Esophagus muscularis mucosa (tissue), 4 donors: ENCODE results near the gene RASL12. TPM values are rescaled to one million over a fixed set of nuclear protein-coding genes. Genes with fewer than 3 reads are reported as not detected.

Experiments used
- DNase-seq: peaks from one replicate; pipeline ENCODE4 v3.0.0-alpha.2; 2017; ENCODE audit errors: extremely low spot score
- H3K27ac ChIP-seq, 4 donors: fragments of 200-600 bp; sonication (generic); replicated peaks in 1 of 4; 1 replicate in 3 of 4; 2 replicates in 1 of 4; pipeline ENCODE4 v1.5.1; 2016 to 2019; ENCODE audit warnings: mild to moderate bottlenecking in 1 of 4
- H3K27me3 ChIP-seq, 4 donors: fragments of 200-600 bp; sonication (generic); one replicate each; pipeline versions ENCODE4 v1.5.1 to v1.6.0; 2016 to 2019
- H3K36me3 ChIP-seq, 4 donors: fragments of 200-600 bp; sonication (generic); one replicate each; pipeline ENCODE4 v1.5.1; 2016 to 2019
- H3K4me1 ChIP-seq, 4 donors: fragments of 200-600 bp; sonication (generic); one replicate each; pipeline ENCODE4 v1.5.1; 2016 to 2019
- H3K4me3 ChIP-seq, 4 donors: fragments of 200-600 bp; sonication (generic); 1 replicate in 2 of 4; 2 replicates in 2 of 4; pipeline ENCODE4 v1.5.1; 2016 to 2019; ENCODE audit warnings: mild to moderate bottlenecking in 4 of 4, moderate library complexity in 1 of 4
- H3K9me3 ChIP-seq, 4 donors: fragments of 200-600 bp; sonication (generic); 1 replicate in 3 of 4; 2 replicates in 1 of 4; pipeline ENCODE4 v1.5.1; 2016 to 2019
- CTCF ChIP-seq, 3 experiments: fragments of 200-600 bp in 2 of 3; fragments of 450-650 bp in 1 of 3; sonication (generic) in 2 of 3; IDR thresholded peaks; one replicate each; pipeline ENCODE4 v1.5.1; 2017 to 2019; ENCODE audit warnings: antibody characterized with exemption in 3 of 3, mild to moderate bottlenecking in 2 of 3, moderate library complexity in 1 of 3
- EP300 ChIP-seq: sonication (generic); formaldehyde crosslinking; IDR thresholded peaks from one replicate; pipeline ENCODE4 v1.6.1; 2017; ENCODE audit warnings: antibody characterized with exemption
- POLR2A ChIP-seq: fragments of 450-650 bp; IDR thresholded peaks from one replicate; pipeline ENCODE4 v1.6.1; 2017; ENCODE audit warnings: antibody characterized with exemption, moderate library complexity, mild to moderate bottlenecking, low read depth
- POLR2AphosphoS5 ChIP-seq, 2 donors: sonication (generic); formaldehyde crosslinking; IDR thresholded peaks; one replicate each; pipeline ENCODE4 v1.6.1; 2017; ENCODE audit warnings: antibody characterized with exemption in 2 of 2
- WGBS: methylation state at CpG from one replicate; pipeline ENCODE4 v1.1.5; 2018; 5-methylcytosine and 5-hydroxymethylcytosine counted together
- intact Hi-C: fragments of 100-400 bp; cut with DNase I; formaldehyde crosslinking; loops from one replicate; pipeline ENCODE4 v1.15.1; 2023
- total RNA-seq, 4 donors: library from RNA; depleted of rRNA; stranded (reverse); fragments of >200 nt; gene quantifications; one replicate each; pipeline versions ENCODE4 v1.1.0 to v1.2.1, GENCODE V29; 2016

RASL12 gene
- total RNA-seq, 4 donors from 2014 or later = 123 to 216 (median 198) TPM

GRCh38 chr15:65087873-65088642 lies 20.3 kb upstream of the RASL12 start:
- intact Hi-C loops = loop anchor here (10.0 kb wide), 1 partner anchor 243 kb away; the partner anchor contains the start of gene PLEKHO2
- Histone ChIP-seq H3K9me3 (no peaks in the 10 kb centered on the region), H3K27me3 (no peaks in the 10 kb centered on the region), H3K27ac (peak overlapping the region; percentile 91 to 96 (median 95)), H3K36me3 (no peaks in the 10 kb centered on the region), H3K4me3 (no peak overlapping the region), H3K4me1 (peaks cover 80 to 100% (median 99%) of the 10 kb centered on the region in 4 donors)
- 51% methylated on average over 11 of the region's 13 CpGs for whole genome bisulfite sequencing
- peak; percentile 88 for TF ChIP-seq EP300
- no peak for TF ChIP-seq CTCF (IDR thresholded peaks at IDR 0.05)
- TF ChIP-seq POLR2A = no peak
- TF ChIP-seq POLR2AphosphoS5 (IDR thresholded peaks at IDR 0.05) = peak; percentile 76 to 90
- peak; percentile 96 for DNase-seq

GRCh38 chr15:65087411-65087810 lies 19.6 kb upstream of the RASL12 start:
- Histone ChIP-seq H3K4me3 (no peak overlapping the region), H3K27ac (peak overlapping the region; percentile 91 to 96 (median 95)), H3K27me3 (no peaks in the 10 kb centered on the region), H3K36me3 (no peaks in the 10 kb centered on the region), H3K9me3 (no peaks in the 10 kb centered on the region), H3K4me1 (peaks cover 87 to 100% (median 99%) of the 10 kb centered on the region in 4 donors)
- no peak for DNase-seq
- 76% methylated on average over 2 of the region's 3 CpGs for WGBS
- no peak for TF ChIP-seq EP300
- TF ChIP-seq POLR2AphosphoS5 (IDR thresholded peaks at IDR 0.05) = peak in 1 of 2 donors; percentile 3
- intact Hi-C loops = loop anchor here (10.0 kb wide), 1 partner anchor 243 kb away; the partner anchor contains the start of gene PLEKHO2

GRCh38 chr15:65086680-65087111 lies 18.9 kb upstream of the RASL12 start:
- WGBS = 61% methylated on average over 5 of the region's 6 CpGs
- intact Hi-C loops = loop anchor here (10.0 kb wide), 1 partner anchor 242 kb away; the partner anchor contains the start of gene PLEKHO2
- no peak for DNase-seq
- peaks cover 88 to 100% (median 99%) of the 10 kb centered on the region in 4 donors for H3K4me1 ChIP-seq
- no peak for TF ChIP-seq EP300
- TF ChIP-seq CTCF (IDR thresholded peaks at IDR 0.05) = peak in 2 of 3 experiments; percentile 2 to 11
- H3K36me3 ChIP-seq = no peaks in the 10 kb centered on the region
- H3K27me3 ChIP-seq = no peaks in the 10 kb centered on the region
- H3K9me3 ChIP-seq = no peaks in the 10 kb centered on the region
- H3K4me3 ChIP-seq = no peak overlapping the region
- H3K27ac ChIP-seq = peak overlapping the region; percentile 91 to 96 (median 95)

- Histone ChIP-seq H3K4me1 (peaks cover 89 to 100% (median 99%) of the 10 kb centered on the region in 4 donors), H3K36me3 (no peaks in the 10 kb centered on the region)
- WGBS = 75% methylated on average over 6 of the region's 6 CpGs
These were observed 18.3 kb upstream of the RASL12 start for GRCh38 chr15:65085990-65086679.

More at GRCh38 chr15:65085990-65086679, 18.3 kb upstream of the RASL12 start:
- Histone ChIP-seq H3K9me3 (no peaks in the 10 kb centered on the region), H3K4me3 (no peak overlapping the region), H3K27me3 (no peaks in the 10 kb centered on the region), H3K27ac (peak overlapping the region; percentile 91 to 96 (median 95))
- intact Hi-C loops = loop anchor here (10.0 kb wide), 1 partner anchor 241 kb away; the partner anchor contains the start of gene PLEKHO2
- TF ChIP-seq CTCF (IDR thresholded peaks at IDR 0.05) (peak; percentile 34 to 45 (median 42)), POLR2A (no peak)
- no peak for DNase-seq
